NCI-H1930 (cell line): ENCODE data around the gene CDKN1B.

Experiments
- DNase-seq, 2 experiments: peaks; one replicate each; lab custom pipeline; 2025; lab: John Stamatoyannopoulos, UW

The CDKN1B gene

DNA sequence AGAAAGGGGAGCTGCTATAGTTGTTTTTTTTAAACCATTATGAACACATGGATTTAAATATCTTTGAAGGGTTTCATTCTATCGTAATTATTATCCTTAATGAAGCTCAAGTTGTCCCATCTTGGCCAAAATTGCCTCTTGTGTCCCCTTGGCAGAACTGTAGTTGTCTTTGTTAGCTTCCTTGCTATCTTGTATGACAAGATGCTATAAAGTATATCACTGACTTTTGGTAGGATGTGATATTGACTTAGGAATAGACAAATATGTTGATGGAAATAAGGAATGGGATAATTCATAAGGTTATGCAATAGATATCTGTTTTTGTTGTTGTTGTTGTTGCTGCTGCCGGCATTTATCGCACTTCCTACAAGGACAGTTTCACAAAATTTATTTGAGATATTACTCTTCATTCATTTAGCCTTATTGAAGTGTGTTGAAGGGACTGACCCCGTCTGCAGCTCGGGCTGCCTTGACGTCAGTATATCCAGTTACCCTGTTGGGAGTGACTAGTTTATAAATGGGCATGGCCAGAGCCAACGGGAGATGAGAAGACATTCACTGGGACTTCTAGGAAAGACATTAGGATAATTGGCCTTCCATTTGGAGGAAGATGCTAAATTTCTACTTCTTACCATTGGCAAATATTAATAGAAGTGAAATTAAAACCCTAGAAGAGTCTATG, 42.2 kb downstream of the CDKN1B start:
- DNase-seq: no peak

DNA sequence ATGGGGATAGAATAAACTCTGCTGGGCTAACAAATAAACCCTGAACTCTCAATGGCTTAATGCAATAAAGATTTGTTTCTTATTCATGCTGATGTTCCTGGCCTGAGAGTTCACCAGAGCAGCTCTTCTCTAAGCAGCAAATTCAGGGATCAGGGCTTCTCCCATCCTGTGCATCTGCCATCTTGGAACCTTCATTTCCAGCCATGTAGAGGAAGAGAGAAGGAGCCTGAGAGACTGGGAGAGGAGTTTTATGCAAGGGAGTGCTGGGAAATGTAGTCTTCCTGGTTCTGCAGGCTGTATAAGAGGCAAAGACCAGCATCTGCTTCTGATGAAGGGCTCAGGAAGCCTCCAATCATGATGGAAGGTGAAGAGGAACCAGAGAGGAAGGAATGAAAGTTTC, 47.7 kb downstream of the CDKN1B start:
- no peak for DNase-seq

DNA sequence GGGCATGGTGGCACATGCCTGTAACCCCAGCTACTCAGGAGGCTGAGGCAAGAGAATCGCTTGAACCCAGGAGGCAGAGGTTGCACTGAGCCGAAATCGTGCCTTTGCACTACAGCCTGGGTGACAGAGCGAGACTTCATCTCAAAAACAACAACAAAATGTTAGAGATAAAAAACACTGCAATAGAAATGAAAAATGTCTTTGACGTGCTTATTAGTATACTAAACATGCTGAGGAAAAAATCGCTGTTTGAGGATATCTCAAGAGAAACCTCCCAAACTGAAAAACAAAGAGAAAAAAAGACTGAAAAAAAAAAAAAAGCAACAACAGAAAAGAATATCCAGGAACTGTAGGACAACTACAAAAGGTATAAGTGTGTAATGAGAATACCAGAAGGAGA, 53.1 kb downstream of the CDKN1B start:
- DNase-seq: no peak
